ENCODE data around the gene CST7. TPM values are rescaled to one million over a fixed set of nuclear protein-coding genes. Genes with fewer than 3 reads are reported as not detected.

The CST7 gene
- polyA plus RNA-seq, 4 donors = 0.39 to 0.65 (median 0.49) TPM

GRCh38 chr20:24962510-24962909 lies 13.4 kb downstream of the CST7 start:
- DNase-seq (ENCODE audit: low read depth in 4 of 4, low spot score in 2 of 4) = no peak

- no peak for DNase-seq (ENCODE audit: low read depth in 4 of 4, low spot score in 2 of 4)
These were observed 14.8 kb downstream of the CST7 start for GRCh38 chr20:24963672-24964505.

- DNase-seq (ENCODE audit: low read depth in 4 of 4, low spot score in 2 of 4) = no peak
These were observed 15.4 kb downstream of the CST7 start for GRCh38 chr20:24964506-24964840.

- no peak for DNase-seq (ENCODE audit: low read depth in 4 of 4, low spot score in 2 of 4)
These were observed 16.2 kb downstream of the CST7 start for GRCh38 chr20:24965065-24965919.

DNA sequence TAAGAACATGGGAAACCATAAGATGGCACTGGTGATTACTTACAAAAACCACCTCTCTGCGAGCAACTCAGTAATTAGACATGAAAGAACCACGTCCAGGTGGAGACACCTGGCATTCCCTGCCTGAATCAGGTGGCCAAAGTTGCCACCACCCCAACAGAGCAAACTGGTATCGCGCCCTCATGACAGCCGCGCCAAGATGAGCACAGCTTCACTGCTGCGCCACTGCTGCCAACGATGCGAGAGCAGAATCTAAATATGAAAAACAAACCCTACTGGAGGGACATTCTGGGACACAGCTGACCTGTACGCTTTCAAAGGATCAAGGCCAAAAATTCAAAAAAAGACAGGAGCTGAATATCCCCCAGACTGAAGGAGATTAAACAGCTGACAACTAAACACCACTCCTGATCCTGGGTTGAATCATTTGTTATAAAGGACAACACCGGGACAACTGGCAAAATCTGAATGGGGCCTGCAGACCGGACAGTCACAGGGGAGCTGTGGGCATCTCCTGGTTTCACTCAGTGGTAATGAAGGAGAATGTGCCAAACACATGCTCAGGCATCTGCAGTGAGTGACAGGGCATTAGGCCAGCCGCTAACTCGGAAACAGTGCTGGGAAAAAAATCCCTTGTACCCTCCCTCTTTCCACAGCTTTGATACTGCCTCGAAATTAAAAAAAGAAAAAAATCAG lies 17.4 kb downstream of the CST7 start:
- no peak for DNase-seq (ENCODE audit: low read depth in 4 of 4, low spot score in 2 of 4)

- no peak for DNase-seq (ENCODE audit: low read depth in 4 of 4, low spot score in 2 of 4)
These were observed 19.3 kb downstream of the CST7 start for GRCh38 chr20:24968278-24968800.

- no peak for DNase-seq (ENCODE audit: low read depth in 4 of 4, low spot score in 2 of 4)
These were observed 20.3 kb downstream of the CST7 start for GRCh38 chr20:24969186-24970029.

- no peak for DNase-seq (ENCODE audit: low read depth in 4 of 4, low spot score in 2 of 4)
These were observed 21.0 kb downstream of the CST7 start for GRCh38 chr20:24970030-24970553.

DNA sequence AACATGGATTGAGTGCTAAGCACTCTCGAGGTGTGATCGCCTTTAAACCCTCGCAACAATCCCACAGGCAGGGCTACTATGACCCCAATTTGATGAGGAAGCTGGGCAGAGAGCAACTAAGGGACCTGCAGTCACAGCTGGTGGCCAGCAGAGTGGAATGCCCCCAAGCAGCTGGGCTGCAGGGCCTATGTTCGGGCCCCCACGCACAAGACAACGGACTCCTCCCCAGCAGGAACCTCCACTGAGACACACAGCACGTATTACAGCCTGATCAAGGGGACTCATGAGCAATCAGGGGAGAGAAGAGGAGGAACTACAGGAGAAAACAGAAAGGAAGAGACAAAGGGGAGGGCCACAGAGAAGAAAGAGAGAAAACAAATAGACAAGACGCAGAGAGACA lies 21.7 kb downstream of the CST7 start:
- DNase-seq (ENCODE audit: low read depth in 4 of 4, low spot score in 2 of 4) = no peak

DNA sequence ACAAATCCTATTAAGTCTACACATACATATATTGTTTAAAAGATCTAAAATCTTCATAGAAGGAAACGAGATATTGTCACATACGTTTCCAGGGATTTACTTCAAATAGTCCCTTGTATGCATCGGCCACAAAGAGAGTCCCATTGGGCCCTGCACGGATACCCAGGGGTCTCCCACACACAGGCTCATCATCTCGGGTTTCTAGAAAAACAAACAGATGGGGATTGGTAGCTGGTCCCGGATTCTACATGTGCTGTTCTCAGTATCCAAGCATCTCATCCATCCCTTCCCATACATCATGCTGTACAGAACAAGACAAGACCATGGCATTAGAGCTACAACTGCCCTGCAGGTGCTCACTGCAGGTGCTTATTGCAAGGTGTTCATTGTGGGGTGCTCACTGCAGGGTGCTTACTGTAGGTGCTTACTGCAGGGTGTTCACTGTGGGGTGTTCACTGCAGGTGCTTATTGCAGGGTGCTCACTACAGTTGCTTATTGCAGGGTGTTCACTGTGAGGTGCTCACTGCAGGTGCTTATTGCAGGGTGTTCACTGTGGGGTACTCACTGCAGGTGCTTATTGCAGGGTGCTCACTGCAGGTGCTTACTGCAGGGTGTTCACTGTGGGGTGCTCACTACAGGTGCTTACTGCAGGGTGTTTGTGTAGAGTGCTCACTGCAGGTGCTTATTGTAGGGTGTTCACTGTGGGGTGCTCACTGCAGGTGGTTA lies 22.5 kb downstream of the CST7 start:
- DNase-seq (ENCODE audit: low read depth in 4 of 4, low spot score in 2 of 4) = peak in 1 of 4 donors; percentile 16

DNA sequence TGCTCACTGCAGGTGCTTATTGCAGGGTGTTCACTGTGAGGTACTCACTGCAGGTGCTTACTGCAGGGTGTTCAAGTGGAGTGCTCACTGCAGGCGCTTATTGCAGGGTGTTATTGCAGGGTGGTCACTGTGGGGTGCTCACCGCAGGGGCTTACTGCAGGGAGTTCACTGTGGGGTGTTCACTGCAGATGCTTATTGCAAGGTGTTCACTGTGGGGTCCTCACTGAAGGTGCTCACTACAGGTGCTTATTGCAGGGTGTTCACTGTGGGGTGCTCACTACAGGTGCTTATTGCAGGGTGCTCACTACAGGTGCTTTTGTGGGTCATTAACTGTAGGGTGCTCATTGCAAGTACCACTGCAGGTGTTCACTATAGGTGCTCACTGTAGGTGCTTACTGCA lies 23.3 kb downstream of the CST7 start:
- DNase-seq (ENCODE audit: low read depth in 4 of 4, low spot score in 2 of 4) = no peak

GRCh38 chr20:24977336-24977735 lies 28.3 kb downstream of the CST7 start:
- no peak for DNase-seq (ENCODE audit: low read depth in 4 of 4, low spot score in 2 of 4)

DNA sequence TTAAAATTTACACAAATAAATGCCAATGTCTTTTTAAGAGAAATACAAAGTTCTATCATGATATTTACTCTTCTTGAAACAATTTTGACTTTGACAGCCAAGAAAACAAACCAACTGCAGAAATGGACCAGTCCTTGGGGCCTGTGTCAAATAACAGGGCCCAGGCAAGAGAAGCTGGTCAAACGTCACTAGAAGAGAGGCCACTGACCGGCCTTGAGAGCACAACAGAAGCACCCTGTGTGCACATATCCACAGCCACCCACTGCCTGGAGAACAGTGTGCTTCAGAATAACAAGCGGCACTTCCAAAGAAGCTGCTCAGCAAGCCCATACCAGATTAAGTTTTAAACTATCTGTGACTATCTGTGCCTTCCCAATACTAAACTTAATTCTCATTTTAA lies 28.7 kb downstream of the CST7 start:
- no peak for DNase-seq (ENCODE audit: low read depth in 4 of 4, low spot score in 2 of 4)

GRCh38 chr20:24978513-24978912 lies 29.4 kb downstream of the CST7 start:
- DNase-seq (ENCODE audit: low read depth in 4 of 4, low spot score in 2 of 4) = no peak

GRCh38 chr20:24979036-24979960 lies 30.2 kb downstream of the CST7 start:
- no peak for DNase-seq (ENCODE audit: low read depth in 4 of 4, low spot score in 2 of 4)

GRCh38 chr20:24980291-24981053 lies 31.4 kb downstream of the CST7 start:
- DNase-seq (ENCODE audit: low read depth in 4 of 4, low spot score in 2 of 4) = no peak

DNA sequence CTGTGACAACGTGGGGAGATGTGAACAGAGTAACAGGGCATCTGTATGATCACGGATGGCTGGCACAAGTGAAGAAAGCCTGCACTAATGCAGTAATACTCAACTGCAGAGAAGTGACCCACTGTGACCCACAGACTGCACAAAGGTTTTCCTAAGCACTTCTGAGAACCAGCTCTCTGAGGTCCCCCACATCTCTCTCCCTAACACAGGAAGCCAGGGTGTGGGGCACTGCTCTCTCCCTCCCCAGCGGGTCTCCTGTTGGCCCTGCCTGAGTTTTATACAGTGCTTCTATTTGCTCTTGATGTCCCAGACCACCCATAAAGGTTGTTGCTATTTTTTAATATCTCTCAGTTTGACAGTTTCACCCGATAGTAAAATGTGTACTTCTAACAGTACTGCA lies 32.2 kb downstream of the CST7 start:
- DNase-seq (ENCODE audit: low read depth in 4 of 4, low spot score in 2 of 4) = no peak
